ENCODE measurements around the gene HEATR9.

DNA sequence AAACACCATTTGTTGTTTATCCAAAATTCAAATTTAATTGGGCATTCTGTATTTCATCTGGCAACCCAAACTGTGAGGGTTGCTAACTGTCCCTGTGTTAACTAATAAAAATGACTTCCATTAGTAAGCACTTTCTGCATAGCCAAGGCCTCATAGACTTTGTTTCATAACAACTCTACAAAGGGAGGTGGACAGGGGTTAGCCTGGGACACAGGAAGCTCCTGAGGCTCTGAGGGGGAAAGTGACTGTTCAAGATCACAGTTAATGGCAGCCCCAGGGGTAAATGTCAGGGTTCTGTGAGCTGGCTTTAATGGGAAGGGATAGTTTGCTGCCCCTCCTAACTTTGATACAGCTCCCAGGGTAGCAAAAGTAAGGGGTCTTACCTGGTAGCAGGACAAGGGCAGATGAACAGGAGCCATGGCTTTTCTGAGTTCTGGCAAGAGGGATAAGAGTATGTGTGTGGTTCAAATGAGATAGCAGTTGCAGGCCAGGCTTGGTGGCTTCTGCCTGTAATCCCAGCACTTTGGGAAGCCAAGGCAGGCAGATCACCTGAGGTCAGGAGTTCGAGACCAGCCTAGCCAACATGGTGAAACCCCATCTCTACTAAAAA lies 2.2 kb downstream of the HEATR9 start:
- no peak for TF ChIP-seq RFX5 (IDR thresholded peaks at IDR 0.05; ENCODE audit: low read length)
- no peak for TF ChIP-seq RXRA (IDR thresholded peaks at IDR 0.05; ENCODE audit: borderline replicate concordance, low read depth)
